IMR-90 (cell line): Measurements from ENCODE around the gene ZNF774. TPM values are rescaled to one million over a fixed set of nuclear protein-coding genes. Genes with fewer than 3 reads are reported as not detected.

Experiments
- ATAC-seq: fragments of 200-7000 bp; cut with Tn5 transposase; 2 replicates; pipeline ENCODE4 v1.9.1; 2020; ENCODE audit warnings: low read depth, mild to moderate bottlenecking, moderate library complexity
- BruUV-seq: library from RNA; stranded (reverse); fragments of 400-500 nt; replicated peaks from 2 replicates; lab custom pipeline; 2021; lab: Mats Ljungman, UMichigan
- CTCF ChIA-PET: fragments of 300-600 bp; formaldehyde crosslinking; extraction: SDS; loops from one replicate; lab custom pipeline; 2021; ENCODE audit warnings: antibody characterized with exemption; lab: Yijun Ruan, JAX
- POLR2A ChIA-PET: fragments of 300-600 bp; sonication (Branson Sonifier 250); formaldehyde crosslinking; loops from one replicate; lab custom pipeline; 2022; ENCODE audit warnings: antibody characterized with exemption; ENCODE audit not compliant: unreplicated experiment; lab: Charles Lee
- DNase-seq: peaks from one replicate; pipeline ENCODE4 v3.0.0; 2013
- H2AFZ ChIP-seq: replicated peaks from 2 replicates; pipeline ENCODE3; 2013; ENCODE audit warnings: low read length, mild to moderate bottlenecking; ENCODE audit not compliant: poor library complexity
- H2AK5ac ChIP-seq: 2 replicates; pipeline ENCODE4 v1.6.1; 2013; ENCODE audit warnings: low read depth, low read length, inconsistent platforms
- H2AK9ac ChIP-seq: replicated peaks from 2 replicates; pipeline ENCODE3; 2013; ENCODE audit warnings: mild to moderate bottlenecking, low read depth, low read length, moderate library complexity; ENCODE audit not compliant: poor library complexity
- H2BK120ac ChIP-seq: 2 replicates; pipeline ENCODE4 v1.6.1; 2013; ENCODE audit warnings: low read depth, low read length, inconsistent platforms
- H2BK15ac ChIP-seq: 3 replicates; pipeline ENCODE4 v1.6.1; 2013; ENCODE audit warnings: low read depth, low read length, inconsistent platforms
- H2BK20ac ChIP-seq: 2 replicates; pipeline ENCODE4 v1.6.1; 2013; ENCODE audit warnings: low read depth, mild to moderate bottlenecking, inconsistent platforms, low read length, moderate library complexity
- H2BK5ac ChIP-seq: 2 replicates; pipeline ENCODE4 v1.6.1; 2013; ENCODE audit warnings: mild to moderate bottlenecking, low read depth, low read length, inconsistent platforms; ENCODE audit not compliant: poor library complexity, severe bottlenecking
- H3K14ac ChIP-seq: replicated peaks from 2 replicates; pipeline ENCODE4 v1.6.1; 2013; ENCODE audit warnings: low read depth, low read length, inconsistent platforms
- H3K18ac ChIP-seq: 2 replicates; pipeline ENCODE4 v1.6.1; 2013; ENCODE audit warnings: low read depth, low read length, control low read depth
- H3K23ac ChIP-seq: 2 replicates; pipeline ENCODE4 v1.6.1; 2013; ENCODE audit warnings: low read depth, low read length, inconsistent platforms
- H3K27ac ChIP-seq: 2 replicates; pipeline ENCODE4 v1.5.1; 2013; ENCODE audit warnings: mild to moderate bottlenecking, control low read depth, low read length; ENCODE audit not compliant: insufficient read depth
- H3K27me3 ChIP-seq: 2 replicates; pipeline ENCODE4 v1.6.1; 2013; ENCODE audit warnings: low read length; ENCODE audit not compliant: control insufficient read depth, insufficient read depth
- H3K36me3 ChIP-seq: 2 replicates; pipeline ENCODE4 v1.6.1; 2013; ENCODE audit warnings: low read length, mixed read lengths; ENCODE audit not compliant: control insufficient read depth, insufficient read depth
- H3K4ac ChIP-seq: 2 replicates; pipeline ENCODE4 v1.6.1; 2013; ENCODE audit warnings: low read depth, low read length, inconsistent platforms
- H3K4me1 ChIP-seq: 2 replicates; pipeline ENCODE4 v1.6.1; 2013; ENCODE audit warnings: low read length, mixed read lengths; ENCODE audit not compliant: control insufficient read depth, insufficient read depth
- H3K4me2 ChIP-seq: 2 replicates; pipeline ENCODE4 v1.6.1; 2013; ENCODE audit warnings: low read depth, mild to moderate bottlenecking, control low read depth, low read length, moderate library complexity
- H3K4me3 ChIP-seq: 2 replicates; pipeline ENCODE4 v1.5.1; 2013; ENCODE audit warnings: low read depth, mild to moderate bottlenecking, control low read depth, low read length, moderate library complexity; ENCODE audit not compliant: insufficient read depth
- H3K56ac ChIP-seq: 2 replicates; pipeline ENCODE4 v1.6.1; 2013; ENCODE audit warnings: low read length, inconsistent platforms; ENCODE audit not compliant: insufficient read depth; ENCODE audit errors: extremely low read depth
- H3K79me1 ChIP-seq, 2 experiments: 2 replicates each; pipeline ENCODE4 v1.6.1; 2013; ENCODE audit warnings: low read length in 2 of 2, inconsistent platforms in 1 of 2, low read depth in 1 of 2
- H3K9ac ChIP-seq: 2 replicates; pipeline ENCODE4 v1.6.1; 2013; ENCODE audit warnings: low read depth, low read length, control low read depth
- H3K9me1 ChIP-seq: 2 replicates; pipeline ENCODE4 v1.6.1; 2013; ENCODE audit warnings: low read length, inconsistent platforms; ENCODE audit not compliant: insufficient read depth
- H3K9me3 ChIP-seq: 2 replicates; pipeline ENCODE4 v1.6.1; 2013; ENCODE audit warnings: low read length; ENCODE audit not compliant: control insufficient read depth, insufficient read depth
- H4K20me1 ChIP-seq: 2 replicates; pipeline ENCODE4 v1.6.1; 2013; ENCODE audit warnings: low read length, inconsistent platforms; ENCODE audit not compliant: insufficient read depth
- H4K5ac ChIP-seq: 2 replicates; pipeline ENCODE4 v1.6.1; 2013; ENCODE audit warnings: mild to moderate bottlenecking, low read depth, low read length, control low read depth
- H4K8ac ChIP-seq, 2 experiments: 2 replicates each; pipeline ENCODE4 v1.6.1; 2013; ENCODE audit warnings: low read depth in 2 of 2, low read length in 2 of 2, control low read depth in 1 of 2, inconsistent platforms in 1 of 2
- H4K91ac ChIP-seq: 2 replicates; pipeline ENCODE4 v1.6.1; 2013; ENCODE audit warnings: low read depth, low read length, inconsistent platforms; ENCODE audit not compliant: insufficient read depth
- BHLHE40 ChIP-seq: fragments of 150-350 bp; IDR thresholded peaks from 2 replicates; pipeline ENCODE4 v1.6.1; 2016; ENCODE audit warnings: mild to moderate bottlenecking, low read depth, low read length
- CTCF ChIP-seq: conservative IDR thresholded peaks from 2 replicates; pipeline ENCODE4 v1.5.1; 2012; ENCODE audit warnings: mild to moderate bottlenecking, low read depth, low read length, improper control_type of control experiment
- MAFK ChIP-seq: IDR thresholded peaks from 2 replicates; pipeline ENCODE4 v1.6.1; 2012; ENCODE audit warnings: low read depth, low read length, improper control_type of control experiment
- MAZ ChIP-seq: IDR thresholded peaks from 2 replicates; pipeline ENCODE4 v1.6.1; 2012; ENCODE audit warnings: low read depth, mild to moderate bottlenecking, low read length, improper control_type of control experiment, moderate library complexity, borderline replicate concordance
- NFE2L2 ChIP-seq: fragments of 150-350 bp; IDR thresholded peaks from 2 replicates; pipeline ENCODE4 v1.6.1; 2016; ENCODE audit warnings: low read depth, mild to moderate bottlenecking, low read length
- POLR2A ChIP-seq: IDR thresholded peaks from 2 replicates; pipeline ENCODE4 v1.6.1; 2012; ENCODE audit warnings: mild to moderate bottlenecking, low read depth, low read length
- RCOR1 ChIP-seq: IDR thresholded peaks from 2 replicates; pipeline ENCODE4 v1.6.1; 2012; ENCODE audit warnings: mild to moderate bottlenecking, low read length, improper control_type of control experiment; ENCODE audit not compliant: insufficient replicate concordance
- RFX5 ChIP-seq: IDR thresholded peaks from 2 replicates; pipeline ENCODE4 v1.8.0; 2012; ENCODE audit warnings: low read depth, mild to moderate bottlenecking, low read length, moderate library complexity
- SMC3 ChIP-seq: fragments of 150-350 bp; IDR thresholded peaks from 2 replicates; pipeline ENCODE4 v1.6.1; 2016; ENCODE audit warnings: low read depth, mild to moderate bottlenecking, antibody characterized with exemption, low read length, moderate library complexity
- USF2 ChIP-seq: fragments of 150-350 bp; IDR thresholded peaks from 2 replicates; pipeline ENCODE4 v1.6.1; 2017; ENCODE audit warnings: mild to moderate bottlenecking, antibody characterized with exemption, low read length, low read depth
- WGBS, 2 experiments: methylation state at CpG; one replicate each; pipeline versions ENCODE4 v1.1.5 to v1.1.7; 2013; ENCODE audit warnings: missing lambda C conversion rate in 2 of 2; ENCODE audit not compliant: insufficient read length in 1 of 2; ENCODE audit errors: extremely low coverage in 2 of 2; 5-methylcytosine and 5-hydroxymethylcytosine counted together
- dilution Hi-C: fragments of 300-500 bp; cut with HindIII; formaldehyde crosslinking; loops from one replicate; pipeline ENCODE4 v1.14.3; 2018; ENCODE audit warnings: low sequenced_read_pairs; ENCODE audit not compliant: unreplicated experiment
- in situ Hi-C: fragments of 300-500 bp; cut with MboI; formaldehyde crosslinking; loops from 3 replicates; pipeline ENCODE4 v1.14.3; 2019; ENCODE audit warnings: low sequenced_read_pairs, inconsistent platforms, mixed read lengths
- intact Hi-C: fragments of 100-400 bp; cut with micrococcal nuclease; formaldehyde crosslinking; loops from 2 replicates; pipeline ENCODE4 v1.10.0; 2022
- polyA plus RNA-seq, 3 experiments: library from polyadenylated mRNA; depleted of rRNA; stranded (reverse); fragments of >200 nt; gene quantifications; 2 replicates each; pipeline ENCODE4 v1.2.3, GENCODE V29; 2012; ENCODE audit warnings: low replicate concordance in 1 of 3
- total RNA-seq: library from RNA; depleted of rRNA; stranded (reverse); fragments of >200 nt; gene quantifications from 2 replicates; pipeline ENCODE4 v1.2.3, GENCODE V29; 2012
- TF ChIP-seq, protein P1 (sequence below): fragments of 150-350 bp; IDR thresholded peaks from 2 replicates; pipeline ENCODE4 v1.6.1; 2016; ENCODE audit warnings: low read depth, mild to moderate bottlenecking, low read length, moderate library complexity, borderline replicate concordance

The ZNF774 gene
- total and polyA plus RNA-seq, 2 of the 4 experiments (the other 2 are of a cell fraction): 0.91 to 1.1 TPM

DNA sequence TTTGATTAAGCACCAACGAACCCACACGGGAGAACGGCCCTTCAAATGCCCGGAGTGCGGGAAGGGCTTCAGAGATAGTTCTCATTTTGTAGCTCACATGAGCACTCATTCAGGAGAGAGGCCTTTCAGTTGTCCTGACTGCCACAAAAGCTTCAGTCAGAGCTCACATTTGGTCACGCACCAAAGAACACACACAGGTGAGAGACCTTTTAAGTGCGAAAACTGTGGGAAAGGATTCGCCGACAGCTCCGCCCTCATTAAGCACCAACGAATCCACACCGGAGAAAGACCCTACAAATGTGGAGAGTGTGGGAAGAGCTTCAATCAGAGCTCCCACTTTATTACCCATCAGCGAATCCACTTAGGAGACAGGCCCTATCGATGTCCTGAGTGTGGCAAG is 8.7 kb downstream of the ZNF774 start:
- H2BK5ac ChIP-seq: no peak overlapping the region
- CTCF ChIA-PET: no interaction called here
- BruUV-seq: no TSS peak
- TF ChIP-seq USF2 (no peak), NFE2L2 (no peak), POLR2A (no peak), RCOR1 (no peak), MAFK (no peak), MAZ (no peak), BHLHE40 (no peak), RFX5 (no peak), CTCF (no peak), SMC3 (no peak)
- TF ChIP-seq, protein P1, sequence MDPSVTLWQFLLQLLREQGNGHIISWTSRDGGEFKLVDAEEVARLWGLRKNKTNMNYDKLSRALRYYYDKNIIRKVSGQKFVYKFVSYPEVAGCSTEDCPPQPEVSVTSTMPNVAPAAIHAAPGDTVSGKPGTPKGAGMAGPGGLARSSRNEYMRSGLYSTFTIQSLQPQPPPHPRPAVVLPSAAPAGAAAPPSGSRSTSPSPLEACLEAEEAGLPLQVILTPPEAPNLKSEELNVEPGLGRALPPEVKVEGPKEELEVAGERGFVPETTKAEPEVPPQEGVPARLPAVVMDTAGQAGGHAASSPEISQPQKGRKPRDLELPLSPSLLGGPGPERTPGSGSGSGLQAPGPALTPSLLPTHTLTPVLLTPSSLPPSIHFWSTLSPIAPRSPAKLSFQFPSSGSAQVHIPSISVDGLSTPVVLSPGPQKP: no peak
- no peak overlapping the region for H3K56ac ChIP-seq
- H2BK120ac ChIP-seq: peak overlapping the region; percentile 18
- peaks cover 4% of the 10 kb centered on the region for H3K9me1 ChIP-seq
- H2BK20ac ChIP-seq: peak overlapping the region; percentile 30; the same call in 1 of the 2 replicates
- no peak overlapping the region for H2AFZ ChIP-seq
- no peak overlapping the region for H4K8ac ChIP-seq
- peaks cover 17% of the 10 kb centered on the region for H3K4me1 ChIP-seq
- no peaks in the 10 kb centered on the region for H3K9me3 ChIP-seq
- in situ Hi-C loops (no loop called here), dilution Hi-C loops (no loop called here), intact Hi-C loops (no loop called here)
- no peak overlapping the region for H4K5ac ChIP-seq
- H2BK15ac ChIP-seq: no peak overlapping the region
- H3K18ac ChIP-seq: no peak overlapping the region
- POLR2A ChIA-PET: no interaction called here
- H2AK5ac ChIP-seq: no peak overlapping the region
- no peak overlapping the region for H3K4me2 ChIP-seq
- no peak overlapping the region for H3K4me3 ChIP-seq
- WGBS, 2 experiments: 86% methylated on average over 7 of the region's 14 CpGs; no CpG with 5 or more reads in 1 of the 2 experiments
- H2AK9ac ChIP-seq: no peak overlapping the region
- H3K79me1 ChIP-seq: 0 out of 4 replicates have a peak, but pooled peaks cover 0 to 6% of the 10 kb centered on the region in 2 experiments
- DNase-seq (no peak), ATAC-seq (no peak)
- H3K23ac ChIP-seq: no peak overlapping the region
- H3K27ac ChIP-seq: no peak overlapping the region
- no peak overlapping the region for H4K91ac ChIP-seq
- no peak overlapping the region for H3K14ac ChIP-seq
- no peaks in the 10 kb centered on the region for H4K20me1 ChIP-seq
- H3K36me3 ChIP-seq: no peaks in the 10 kb centered on the region
- H3K27me3 ChIP-seq: no peaks in the 10 kb centered on the region
- H3K4ac ChIP-seq: no peak overlapping the region
- H3K9ac ChIP-seq: no peak overlapping the region
